ENCODE measurements around the gene ABCA2.

- no peak for TF ChIP-seq CTCF (conservative IDR thresholded peaks at IDR 0.05 in 1 of 2, IDR thresholded peaks at IDR 0.05 in 1 of 2; ENCODE audit: extremely low read depth in 1 of 2, insufficient read depth in 1 of 2, low read depth in 1 of 2, low read length in 2 of 2)
- TF ChIP-seq EZH2 (IDR thresholded peaks at IDR 0.05; ENCODE audit: borderline replicate concordance, low read length), result no peak
Observed at GRCh38 chr9:137014776-137015539, 13.1 kb downstream of the ABCA2 start.
